HepG2 (cell line): Measurements from ENCODE around the gene ELFN1. TPM values are rescaled to one million over a fixed set of nuclear protein-coding genes. Genes with fewer than 3 reads are reported as not detected.
A peak's percentile ranks its signal among the peaks of the same experiment; 100 is the strongest.

Experiments used
- ATF3 ChIP-seq: sonication (generic); formaldehyde crosslinking; IDR thresholded peaks from 2 replicates; pipeline ENCODE4 v1.4.0; 2020; ENCODE audit warnings: missing genetic modification reagents
- ATRX ChIP-seq: sonication (generic); formaldehyde crosslinking; IDR thresholded peaks from 2 replicates; pipeline ENCODE4 v1.4.0; 2020; ENCODE audit warnings: missing genetic modification reagents, borderline replicate concordance
- FOXJ3 ChIP-seq: sonication (generic); formaldehyde crosslinking; IDR thresholded peaks from 2 replicates; pipeline ENCODE4 v1.4.0; 2020; ENCODE audit warnings: missing genetic modification reagents, mild to moderate bottlenecking, borderline replicate concordance
- GLI4 ChIP-seq: sonication (generic); formaldehyde crosslinking; IDR thresholded peaks from 2 replicates; pipeline ENCODE4 v1.5.1; 2020; ENCODE audit warnings: missing genetic modification reagents, mild to moderate bottlenecking, moderate library complexity, borderline replicate concordance
- IKZF5 ChIP-seq: IDR thresholded peaks from 2 replicates; pipeline ENCODE4 v1.6.1; 2018; ENCODE audit warnings: missing genetic modification reagents, mild to moderate bottlenecking, missing compliant biosample characterization
- KDM5B ChIP-seq: sonication (generic); formaldehyde crosslinking; IDR thresholded peaks from 2 replicates; pipeline ENCODE4 v1.4.0; 2020; ENCODE audit warnings: missing genetic modification reagents, mild to moderate bottlenecking, borderline replicate concordance
- MAZ ChIP-seq, 2 experiments: sonication (generic) in 1 of 2; formaldehyde crosslinking in 1 of 2; IDR thresholded peaks; 2 replicates each; pipeline versions ENCODE4 v1.5.0 to v1.6.1; 2012 to 2020; ENCODE audit warnings: low read depth in 2 of 2, mild to moderate bottlenecking in 2 of 2, borderline replicate concordance in 1 of 2, improper control_type of control experiment in 1 of 2, low read length in 1 of 2, missing genetic modification reagents in 1 of 2, moderate library complexity in 1 of 2
- MXD1 ChIP-seq: sonication (generic); formaldehyde crosslinking; IDR thresholded peaks from 2 replicates; pipeline ENCODE4 v1.4.0; 2020; ENCODE audit warnings: mild to moderate bottlenecking, missing genetic modification reagents
- PHF5A ChIP-seq: IDR thresholded peaks from one replicate; pipeline ENCODE4 v1.6.1; 2018; ENCODE audit warnings: low read depth, missing genetic modification reagents; ENCODE audit not compliant: unreplicated experiment
- SMAD1 ChIP-seq: sonication (generic); formaldehyde crosslinking; IDR thresholded peaks from 2 replicates; pipeline ENCODE4 v1.4.0; 2020; ENCODE audit warnings: missing genetic modification reagents, low read depth, mild to moderate bottlenecking, borderline replicate concordance
- USF2 ChIP-seq, 2 experiments: sonication (generic) in 1 of 2; formaldehyde crosslinking in 1 of 2; IDR thresholded peaks; 2 replicates each; pipeline versions ENCODE4 v1.5.1 to v1.6.1; 2011 to 2020; ENCODE audit warnings: borderline replicate concordance in 1 of 2, low read depth in 1 of 2, low read length in 1 of 2, mild to moderate bottlenecking in 1 of 2, missing genetic modification reagents in 1 of 2, moderate library complexity in 1 of 2
- ZFP1 ChIP-seq: IDR thresholded peaks from 2 replicates; pipeline ENCODE4 v1.6.1; 2016
- ZNF414 ChIP-seq: sonication (generic); formaldehyde crosslinking; IDR thresholded peaks from 2 replicates; pipeline ENCODE4 v1.5.0; 2020; ENCODE audit warnings: missing genetic modification reagents
- ZNF432 ChIP-seq: sonication (generic); formaldehyde crosslinking; IDR thresholded peaks from 2 replicates; pipeline ENCODE4 v1.5.0; 2020; ENCODE audit warnings: missing genetic modification reagents, mild to moderate bottlenecking, borderline replicate concordance
- ZNF558 ChIP-seq: sonication (generic); formaldehyde crosslinking; IDR thresholded peaks from 2 replicates; pipeline ENCODE4 v1.9.0; 2022; ENCODE audit warnings: mild to moderate bottlenecking, missing genetic modification reagents, borderline replicate concordance
- ZNF616 ChIP-seq: sonication (generic); formaldehyde crosslinking; IDR thresholded peaks from 2 replicates; pipeline ENCODE4 v1.5.0; 2020; ENCODE audit warnings: low read depth, mild to moderate bottlenecking, missing genetic modification reagents
- ZNF660 ChIP-seq: sonication (generic); formaldehyde crosslinking; IDR thresholded peaks from 2 replicates; pipeline ENCODE4 v1.5.1; 2020; ENCODE audit warnings: mild to moderate bottlenecking, low read depth, missing genetic modification reagents, borderline replicate concordance
- ZSCAN25 ChIP-seq: sonication (generic); formaldehyde crosslinking; IDR thresholded peaks from 2 replicates; pipeline ENCODE4 v1.8.0; 2022; ENCODE audit warnings: mild to moderate bottlenecking, missing genetic modification reagents
- polyA plus RNA-seq, 8 experiments: library from polyadenylated mRNA; depleted of rRNA in 3 of 8; stranded (reverse) in 7 of 8; unstranded in 1 of 8; fragments of >200 nt; fragmentation: Illumina TruSeq in 4 of 8; extraction: Trizol in 4 of 8; gene quantifications; 2 replicates each; pipeline versions ENCODE4 v1.2.1 to v1.2.3, GENCODE V29; 2011 to 2016; ENCODE audit warnings: low read depth in 4 of 8, missing spikeins in 1 of 8, mixed read lengths in 1 of 8; ENCODE audit not compliant: insufficient read depth in 1 of 8
- total RNA-seq, 5 experiments: library from RNA; depleted of rRNA; stranded (reverse); fragments of >200 nt; fragmentation: Illumina TruSeq; extraction: Trizol; gene quantifications; 2 replicates each; pipeline ENCODE4 v1.2.3, GENCODE V29; 2016; ENCODE audit warnings: low read depth in 1 of 5

ELFN1 gene
- total and polyA plus RNA-seq, 2 of the 13 experiments (the other 11 are each of a cell fraction or from before 2014, with no cell fraction given) = 0.13 to 0.18 TPM

GRCh38 chr7:1667566-1668395 is 2.3 kb upstream of the ELFN1 start (continued):
- TF ChIP-seq ATRX (CRISPR knock-in tag) (no peak), ZNF432 (CRISPR knock-in tag) (no peak), ZNF616 (CRISPR knock-in tag) (no peak), ZNF414 (CRISPR knock-in tag) (no peak), ZNF558 (no peak), PHF5A (no peak), MAZ (IDR thresholded peaks at IDR 0.05; ENCODE audit: borderline replicate concordance, low read depth, low read length) (no peak), MAZ (CRISPR knock-in tag; IDR thresholded peaks at IDR 0.05; ENCODE audit: low read depth) (peak; percentile 58), SMAD1 (no peak), MXD1 (no peak), GLI4 (CRISPR knock-in tag) (no peak), KDM5B (CRISPR knock-in tag) (no peak), ZNF660 (CRISPR knock-in tag) (no peak), IKZF5 (CRISPR knock-in tag) (no peak), FOXJ3 (CRISPR knock-in tag) (no peak), ZFP1 (CRISPR knock-in tag) (no peak), USF2 (IDR thresholded peaks at IDR 0.05; ENCODE audit: low read depth, low read length) (no peak), USF2 (CRISPR knock-in tag; IDR thresholded peaks at IDR 0.05; ENCODE audit: borderline replicate concordance) (no peak), ZSCAN25 (CRISPR knock-in tag) (no peak), ATF3 (CRISPR knock-in tag) (no peak)
